SH-SY5Y (cell line): Measurements from ENCODE around the gene ELOA.

Source experiments
- GATA2 ChIP-seq: IDR thresholded peaks from 2 replicates; pipeline ENCODE4 v1.6.1; 2011; ENCODE audit warnings: mild to moderate bottlenecking, low read depth, low read length
- GATA3 ChIP-seq: IDR thresholded peaks from 2 replicates; pipeline ENCODE4 v1.6.1; 2011; ENCODE audit warnings: low read depth, mild to moderate bottlenecking, low read length, moderate library complexity

DNA sequence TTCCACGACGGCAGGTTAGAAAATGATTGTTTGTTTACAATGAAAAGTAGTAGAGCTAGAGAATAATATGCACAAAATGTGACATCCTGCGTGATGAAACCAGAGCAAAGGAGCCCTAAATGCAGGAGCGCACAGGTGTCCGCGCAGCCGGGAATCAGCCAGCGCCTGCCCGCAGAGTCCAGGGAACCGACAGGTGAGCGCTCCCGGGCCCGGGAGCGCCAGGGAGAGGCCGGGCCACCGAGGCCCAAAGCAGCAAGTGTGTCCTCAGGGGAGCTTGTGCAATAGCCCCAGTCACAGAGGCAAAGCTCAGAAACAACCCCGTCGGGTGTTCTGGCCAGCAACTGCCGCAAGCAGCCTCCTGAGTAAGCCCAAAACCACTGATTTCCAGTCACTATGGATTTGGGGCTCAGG is 58.1 kb downstream of the ELOA start:
- TF ChIP-seq GATA3 (no peak), GATA2 (no peak)
